DND-41 (cell line): Measurements from ENCODE around the gene CCT2.

Source experiments
- CTCF ChIP-seq: IDR thresholded peaks from 2 replicates; pipeline ENCODE4 v1.5.1; 2012; ENCODE audit warnings: borderline replicate concordance, low read length, moderate library complexity, mild to moderate bottlenecking; ENCODE audit not compliant: poor library complexity, severe bottlenecking; ENCODE audit errors: extremely low read depth
- EZH2 ChIP-seq: IDR thresholded peaks from 3 replicates; pipeline ENCODE4 v1.6.1; 2012; ENCODE audit warnings: borderline replicate concordance, low read depth, mild to moderate bottlenecking, moderate library complexity, low read length, inconsistent platforms; ENCODE audit not compliant: severe bottlenecking

DNA sequence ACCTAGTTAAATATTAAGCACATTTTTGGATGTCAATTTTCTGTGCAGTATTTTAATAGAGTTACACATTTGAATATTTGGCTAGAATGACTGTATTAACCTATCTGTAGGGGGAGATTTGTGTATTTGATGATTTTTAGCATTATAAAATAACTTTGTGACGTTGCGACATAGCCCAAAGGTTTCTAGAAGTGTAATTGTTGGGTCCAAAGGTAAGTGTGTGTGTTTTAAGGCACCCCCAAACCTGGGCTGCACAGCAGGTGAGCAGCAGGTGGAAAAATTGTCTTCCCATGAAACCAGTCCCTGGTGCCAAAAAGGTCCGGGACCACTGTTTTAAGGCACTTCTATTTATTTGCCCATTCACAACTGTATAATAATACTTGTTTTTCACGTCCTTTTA is 3.3 kb downstream of the CCT2 start:
- TF ChIP-seq CTCF (no peak), EZH2 (no peak)
